SH-SY5Y (cell line): ENCODE data around the gene NETO2.

Experiments
- GATA2 ChIP-seq: IDR thresholded peaks from 2 replicates; pipeline ENCODE4 v1.6.1; 2011; ENCODE audit warnings: mild to moderate bottlenecking, low read depth, low read length
- GATA3 ChIP-seq: IDR thresholded peaks from 2 replicates; pipeline ENCODE4 v1.6.1; 2011; ENCODE audit warnings: low read depth, mild to moderate bottlenecking, low read length, moderate library complexity

DNA sequence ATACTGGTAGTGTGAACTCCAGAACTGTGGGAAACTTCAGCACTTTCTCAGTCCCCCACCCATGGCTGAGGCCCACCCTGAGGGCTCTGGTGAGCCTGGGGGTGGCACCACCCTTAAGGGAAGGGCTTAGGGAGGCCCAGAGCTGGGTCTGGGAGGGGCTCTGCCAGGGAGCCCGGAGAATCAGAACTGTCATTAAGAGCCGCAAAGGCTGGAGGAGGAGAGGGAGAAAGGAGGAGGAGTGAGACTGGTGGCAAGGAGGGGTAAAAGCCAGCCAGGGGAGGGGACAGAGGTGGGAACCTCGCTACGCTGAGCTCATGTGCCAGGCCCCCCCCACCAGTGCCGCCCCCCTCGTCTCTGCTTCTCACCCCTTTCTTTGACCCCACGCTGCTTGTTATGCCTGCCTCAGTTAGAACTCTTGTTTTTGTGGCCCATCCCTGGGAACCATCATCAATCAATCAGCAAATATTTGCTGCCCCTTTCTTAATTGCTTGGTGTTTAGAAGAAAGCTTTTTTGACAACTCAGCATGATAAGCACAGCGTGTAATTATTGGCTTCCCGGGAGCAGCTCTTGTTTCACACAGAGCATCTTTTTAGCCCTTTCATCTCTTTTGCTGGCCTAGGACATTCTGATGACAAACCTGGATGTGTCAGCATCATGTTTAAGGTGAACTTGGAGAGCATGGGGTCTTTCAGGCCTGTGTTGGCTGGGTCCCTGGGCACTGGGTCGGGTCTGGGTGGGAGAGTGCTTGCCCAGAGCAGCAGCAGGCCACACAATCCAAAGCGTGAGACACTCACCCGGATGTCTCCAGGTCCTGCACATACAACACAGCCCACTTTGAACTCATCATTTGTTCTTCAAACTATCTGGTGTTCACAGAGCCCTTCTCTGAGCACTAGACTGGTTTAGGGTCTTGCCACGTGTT lies 77.7 kb downstream of the NETO2 start:
- no peak for TF ChIP-seq GATA3
- TF ChIP-seq GATA2 = no peak
